GM19193 (cell line): ENCODE measurements around the gene DYNC2H1.

Experiments used
- POLR2A ChIP-seq: IDR thresholded peaks from 4 replicates; pipeline ENCODE4 v1.6.1; 2011; ENCODE audit not compliant: insufficient read depth, insufficient read length; ENCODE audit errors: extremely low read depth

The DYNC2H1 gene

GRCh38 chr11:103108933-103109817, at the start of gene DYNC2H1:
Gene DYNC2H1 (plus strand): TSS chr11:103109426. CDS start chr11:103109575, 149 bp downstream.
- TF ChIP-seq POLR2A: no peak

GRCh38 chr11:103061656-103062055, 47.6 kb upstream of the DYNC2H1 start:
- TF ChIP-seq POLR2A: no peak

- TF ChIP-seq POLR2A: no peak
These were observed 42.1 kb upstream of the DYNC2H1 start for GRCh38 chr11:103067118-103067517.

- TF ChIP-seq POLR2A: no peak
These were observed 39.9 kb upstream of the DYNC2H1 start for GRCh38 chr11:103069367-103069766.

GRCh38 chr11:103070142-103070541, 39.1 kb upstream of the DYNC2H1 start:
- TF ChIP-seq POLR2A: no peak

GRCh38 chr11:103071008-103071407, 38.2 kb upstream of the DYNC2H1 start:
- TF ChIP-seq POLR2A: no peak

GRCh38 chr11:103076361-103076760, 32.9 kb upstream of the DYNC2H1 start:
- TF ChIP-seq POLR2A: no peak

DNA sequence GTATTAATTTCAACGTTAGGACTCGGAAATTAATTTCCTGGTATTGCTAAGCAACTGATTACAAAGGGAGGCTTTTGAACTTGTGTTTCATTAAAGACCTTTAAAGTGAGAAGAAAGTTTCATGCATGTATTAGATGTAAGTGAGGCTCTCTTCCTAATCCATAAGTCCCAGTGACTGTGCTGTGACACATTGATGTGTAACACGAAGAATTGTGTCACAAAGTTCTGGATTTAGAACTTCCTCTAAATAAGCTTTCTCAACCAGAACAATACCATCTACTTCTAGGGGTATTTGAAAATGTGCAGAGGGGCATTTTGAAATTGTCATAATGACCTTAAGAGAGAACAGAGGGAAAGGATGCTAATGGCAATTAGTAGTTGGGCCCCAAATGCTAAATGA, 31.7 kb upstream of the DYNC2H1 start:
- TF ChIP-seq POLR2A: no peak

DNA sequence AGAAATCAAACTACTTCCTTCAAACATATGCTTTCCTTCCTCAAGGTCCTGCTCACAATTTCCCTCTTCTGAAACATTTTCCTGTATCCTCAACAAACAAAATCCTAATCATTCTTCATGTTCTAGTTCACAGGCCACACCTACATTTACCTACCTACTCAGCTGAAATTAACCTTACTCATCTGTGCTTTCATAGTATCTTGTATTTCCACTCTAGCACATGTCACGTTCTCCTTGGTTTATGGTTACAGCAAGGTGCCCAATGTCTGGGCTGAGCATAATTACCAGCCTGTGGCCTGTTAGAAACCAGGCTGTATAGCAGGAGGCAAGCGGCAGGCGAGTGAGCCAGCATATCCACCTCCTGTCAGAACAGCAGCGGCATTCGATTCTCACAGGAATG, 30.5 kb upstream of the DYNC2H1 start:
- no peak for TF ChIP-seq POLR2A

DNA sequence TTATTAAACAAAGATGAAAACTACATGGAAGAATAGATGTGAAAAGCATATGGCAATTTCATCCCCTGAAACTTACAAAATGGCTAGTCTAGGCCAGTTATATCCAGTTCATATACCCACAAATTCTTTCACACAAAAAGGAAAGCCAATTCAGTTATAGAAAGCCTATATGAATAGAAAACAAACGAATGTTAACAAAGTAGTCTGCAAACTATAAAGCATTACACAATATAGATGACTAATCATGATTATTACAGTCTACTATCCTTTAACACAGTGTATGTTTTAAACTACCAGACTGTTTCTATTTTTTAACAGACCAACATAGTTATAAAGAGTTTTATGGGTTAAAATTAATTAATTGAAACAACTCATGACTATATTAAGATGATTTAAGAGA, 29.4 kb upstream of the DYNC2H1 start:
- TF ChIP-seq POLR2A: no peak

GRCh38 chr11:103085758-103086365, 23.4 kb upstream of the DYNC2H1 start:
- TF ChIP-seq POLR2A: no peak

GRCh38 chr11:103086461-103086860, 22.8 kb upstream of the DYNC2H1 start:
- no peak for TF ChIP-seq POLR2A

- no peak for TF ChIP-seq POLR2A
These were observed 18.0 kb upstream of the DYNC2H1 start for GRCh38 chr11:103091064-103091800.

GRCh38 chr11:103091801-103092524, 17.3 kb upstream of the DYNC2H1 start, which contains the start of gene DCUN1D5:
Gene DCUN1D5 (minus strand): TSS chr11:103092160. CDS start chr11:103091872, 288 bp downstream.
- peak; percentile 94 for TF ChIP-seq POLR2A

- no peak for TF ChIP-seq POLR2A
These were observed 11.9 kb upstream of the DYNC2H1 start for GRCh38 chr11:103097279-103097678.
